GM18909 (cell line): ENCODE data around the gene APBA1.
"Not testable (repeated sequence)": the region's sequence is repeated elsewhere in the genome, so short reads cannot be mapped to it uniquely, and the experiment has no call there.

ENCODE experiments used
- ATAC-seq: cut with Tn5 transposase; IDR thresholded peaks from one replicate; pipeline ENCODE4 v1.9.1; 2021; ENCODE audit warnings: mild to moderate bottlenecking; ENCODE audit not compliant: unreplicated experiment, poor library complexity

The APBA1 gene

DNA sequence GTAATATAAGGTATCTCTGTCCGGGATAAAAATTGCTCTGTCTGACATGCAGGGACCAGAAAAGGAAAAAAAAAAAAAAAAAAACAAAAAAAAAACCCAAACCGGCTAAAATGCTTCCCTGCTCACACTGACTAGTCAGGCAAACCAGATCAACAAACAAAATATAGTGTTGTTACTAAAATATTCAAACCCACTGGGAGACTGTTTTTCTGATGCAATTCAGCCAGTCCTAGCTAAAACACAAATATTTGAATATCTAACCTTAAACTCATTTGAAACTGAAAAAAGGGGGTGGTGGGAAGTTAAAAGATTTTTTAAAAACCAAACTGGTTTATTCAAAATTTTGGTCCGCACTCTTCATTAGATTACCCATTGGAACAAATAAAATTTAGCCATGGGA lies 61.0 kb downstream of the APBA1 start:
- no peak for ATAC-seq

DNA sequence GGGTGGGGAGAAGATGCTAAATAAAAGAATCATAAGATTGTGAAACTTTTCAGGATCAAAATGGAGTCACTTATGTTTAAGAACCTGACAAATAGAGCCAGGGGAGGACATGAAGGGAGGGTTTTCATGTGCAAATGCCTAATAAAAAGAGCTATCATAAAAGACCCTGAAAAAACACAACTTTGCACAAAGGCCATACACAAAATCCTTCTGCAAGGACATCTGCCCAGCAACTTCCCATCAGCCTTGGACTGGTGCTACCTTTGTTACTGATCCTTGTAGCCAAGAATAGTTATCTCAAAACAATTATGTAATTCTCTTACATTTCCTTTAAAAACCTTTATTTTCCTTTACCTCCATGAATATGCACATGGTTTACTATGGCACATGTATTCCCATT lies 63.0 kb downstream of the APBA1 start:
- ATAC-seq: no peak

DNA sequence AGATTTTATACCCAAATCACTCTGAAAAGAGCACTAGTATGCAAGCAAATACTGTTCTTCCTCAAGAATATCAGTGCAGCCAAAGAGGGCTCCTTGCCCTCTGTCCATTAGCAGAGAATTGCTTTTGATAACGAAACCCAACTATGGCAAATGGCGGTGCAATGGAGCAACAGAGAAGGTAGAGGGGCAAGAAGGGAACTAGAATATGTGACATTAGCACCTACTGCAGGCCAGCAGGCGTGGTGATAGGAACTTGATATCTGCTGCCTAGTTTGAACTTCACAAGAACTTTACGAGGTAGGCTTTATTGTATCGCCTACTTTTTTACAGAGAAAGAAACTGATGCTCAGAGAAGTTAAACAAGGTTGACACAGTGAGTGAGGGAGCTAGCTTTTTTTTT lies 66.1 kb downstream of the APBA1 start:
- ATAC-seq: no peak

DNA sequence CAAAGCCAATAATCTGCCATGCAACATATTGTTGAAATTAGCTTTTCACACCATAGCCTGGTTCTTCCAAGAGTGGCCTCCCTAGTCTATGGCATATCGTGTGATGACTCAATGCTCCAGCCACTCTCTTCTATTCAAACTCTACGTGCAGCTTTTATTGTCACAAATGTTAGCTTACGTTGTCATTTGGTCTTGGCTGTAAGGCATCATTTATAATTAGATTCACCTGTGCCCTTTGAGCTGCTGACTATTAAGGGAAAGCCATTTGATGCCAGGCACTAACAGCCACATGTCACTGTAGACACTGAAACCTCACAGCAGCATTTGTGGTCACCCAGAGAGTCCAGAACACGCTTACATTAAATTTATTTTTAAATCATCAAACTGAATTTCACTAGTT lies 66.8 kb downstream of the APBA1 start:
- ATAC-seq: no peak

DNA sequence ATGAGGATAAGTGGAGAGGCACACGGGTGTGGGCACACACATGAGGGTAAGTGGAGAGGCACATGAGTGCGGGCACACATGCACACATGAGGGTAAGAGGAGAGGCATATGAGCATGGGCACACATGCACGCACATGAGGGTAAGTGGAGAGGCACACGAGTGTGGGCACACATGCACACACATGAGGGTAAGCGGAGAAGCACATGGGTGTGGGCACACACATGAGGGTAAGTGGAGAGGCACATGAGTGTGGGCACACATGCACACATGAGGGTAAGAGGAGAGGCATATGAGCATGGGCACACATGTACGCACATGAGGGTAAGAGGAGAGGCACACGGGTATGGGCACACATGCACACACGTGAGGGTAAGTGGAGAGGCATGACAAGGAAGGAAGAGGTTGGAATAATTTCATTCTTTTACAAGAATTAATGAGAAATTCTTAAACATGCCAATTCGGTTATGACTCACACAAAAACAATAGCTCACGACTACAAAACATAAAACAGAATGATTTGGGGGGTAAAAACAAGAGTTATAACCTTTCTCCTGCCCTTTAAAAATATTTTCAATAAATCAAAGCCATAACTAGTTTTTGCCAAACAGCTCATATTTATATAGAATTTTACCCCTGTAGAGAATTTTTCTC lies 67.5 kb downstream of the APBA1 start:
- ATAC-seq: no peak

DNA sequence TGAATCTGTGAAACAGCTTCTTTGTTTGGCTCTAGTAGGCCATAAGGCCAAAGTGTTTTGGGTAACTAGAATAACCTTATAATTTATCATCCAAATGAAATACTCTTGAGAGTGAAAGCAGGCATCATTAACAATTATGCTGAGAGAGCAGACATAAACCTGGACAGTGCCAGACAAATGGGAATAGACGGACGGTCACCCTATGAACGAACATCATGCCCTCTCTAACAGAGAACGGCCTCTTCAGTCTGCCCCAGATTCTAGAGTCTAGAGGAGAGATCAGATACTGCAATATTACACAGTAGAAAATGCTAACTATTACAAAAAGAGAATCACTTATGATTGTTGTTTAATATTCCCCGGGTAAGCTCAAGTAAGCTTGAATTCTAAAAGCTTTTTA lies 68.5 kb downstream of the APBA1 start:
- ATAC-seq: no peak

DNA sequence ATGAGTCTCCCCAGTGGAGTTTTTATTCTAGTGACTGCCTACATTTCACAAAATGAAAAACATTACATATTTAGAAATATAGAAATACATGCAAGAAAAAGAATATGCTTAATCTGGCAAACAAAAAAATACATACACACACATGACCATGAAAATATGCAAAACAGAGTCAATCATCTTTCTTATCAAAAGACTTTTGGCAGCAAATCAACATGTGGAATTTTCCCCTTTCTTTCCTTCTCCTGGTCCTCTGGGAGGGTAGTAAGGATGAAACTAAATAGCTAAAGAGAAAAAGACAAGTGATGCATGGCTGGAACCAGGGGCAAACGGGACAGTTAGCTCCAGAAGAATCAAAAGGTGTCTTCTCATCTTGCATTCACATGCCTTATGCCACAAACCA lies 69.4 kb downstream of the APBA1 start:
- no peak for ATAC-seq

DNA sequence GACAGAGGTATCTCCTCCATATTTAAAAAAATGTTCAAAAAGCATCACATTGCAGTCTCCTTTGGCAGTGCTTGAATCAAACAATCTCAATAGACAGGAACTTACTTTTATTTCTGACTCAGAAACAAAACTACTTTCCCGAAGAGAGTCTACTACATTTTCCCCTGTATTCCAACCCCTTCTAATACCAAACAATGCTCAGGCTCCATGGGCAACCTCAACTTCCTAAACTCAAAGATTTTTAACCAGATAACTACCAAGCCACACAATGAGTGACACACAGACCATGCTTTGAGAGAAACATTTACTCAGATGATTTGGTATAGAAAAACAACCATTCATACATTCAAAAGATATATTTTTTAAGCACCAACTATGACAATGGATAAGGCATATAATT lies 70.5 kb downstream of the APBA1 start:
- ATAC-seq: no peak

DNA sequence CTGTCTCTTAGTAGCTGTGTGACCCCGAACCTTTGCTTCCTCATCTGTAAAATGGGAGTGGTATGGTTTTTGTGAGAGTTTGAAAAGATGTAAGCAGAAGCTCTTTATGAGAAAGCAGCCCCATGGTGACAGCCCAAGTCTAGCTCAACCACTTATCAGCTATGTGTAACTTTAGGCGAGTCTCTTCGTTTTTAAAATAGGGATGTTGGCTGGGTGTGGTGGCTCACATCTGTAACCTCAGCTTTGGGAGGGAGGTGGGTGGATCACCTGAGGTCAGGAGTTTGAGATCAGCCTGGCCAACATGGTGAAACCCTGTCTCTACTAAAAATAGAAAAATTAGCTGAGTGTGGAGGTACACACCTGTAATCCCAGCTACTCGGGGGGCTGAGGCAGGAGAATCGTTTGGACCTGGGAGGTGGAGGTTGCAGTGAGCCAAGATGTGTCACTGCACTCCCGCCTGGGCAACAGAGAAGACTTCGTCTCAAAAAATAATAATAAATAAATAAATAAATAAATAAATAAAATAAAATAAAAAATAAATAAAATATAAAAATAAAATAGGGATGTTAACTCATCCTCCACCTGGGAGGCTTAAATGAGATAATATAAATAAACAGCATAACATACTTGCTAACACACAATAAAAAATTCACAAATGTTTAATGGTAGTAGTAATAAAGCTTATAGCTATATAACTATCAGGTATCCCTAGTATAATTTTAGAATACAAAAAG lies 71.7 kb downstream of the APBA1 start:
- no peak for ATAC-seq

DNA sequence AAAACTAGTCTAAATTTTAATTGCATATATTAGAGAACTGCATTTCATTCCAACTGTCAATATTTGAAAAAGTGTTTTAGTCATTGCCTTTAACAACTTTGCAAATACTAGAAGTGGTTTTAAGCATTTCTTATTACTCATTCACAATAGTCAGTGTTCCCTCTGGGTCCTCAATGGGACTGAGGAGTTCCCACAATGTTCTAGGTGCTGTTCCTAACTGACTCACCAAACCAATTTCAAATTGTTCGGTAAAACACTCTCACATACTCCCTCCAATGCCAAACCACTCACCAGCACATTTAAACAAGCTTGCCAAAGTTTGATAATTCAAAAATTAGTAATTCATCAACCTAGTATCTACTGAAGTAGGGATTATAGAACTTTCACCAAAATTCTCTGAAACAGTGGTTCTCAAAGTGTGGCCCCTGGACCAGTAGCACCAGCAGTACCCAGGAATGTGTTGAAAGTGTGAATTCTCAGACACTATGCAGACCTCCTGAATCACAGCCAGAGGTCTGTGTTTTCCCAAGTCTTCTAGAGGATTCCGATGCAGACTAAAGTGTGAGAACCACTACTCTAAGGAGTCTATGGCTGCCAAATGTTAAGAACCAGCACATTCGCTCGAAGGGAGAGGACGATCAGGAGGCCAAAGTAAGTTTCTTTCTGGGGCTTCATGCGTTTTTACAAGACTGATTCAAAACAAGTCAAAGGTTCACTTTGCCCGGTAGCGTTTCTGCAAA lies 72.8 kb downstream of the APBA1 start:
- no peak for ATAC-seq

DNA sequence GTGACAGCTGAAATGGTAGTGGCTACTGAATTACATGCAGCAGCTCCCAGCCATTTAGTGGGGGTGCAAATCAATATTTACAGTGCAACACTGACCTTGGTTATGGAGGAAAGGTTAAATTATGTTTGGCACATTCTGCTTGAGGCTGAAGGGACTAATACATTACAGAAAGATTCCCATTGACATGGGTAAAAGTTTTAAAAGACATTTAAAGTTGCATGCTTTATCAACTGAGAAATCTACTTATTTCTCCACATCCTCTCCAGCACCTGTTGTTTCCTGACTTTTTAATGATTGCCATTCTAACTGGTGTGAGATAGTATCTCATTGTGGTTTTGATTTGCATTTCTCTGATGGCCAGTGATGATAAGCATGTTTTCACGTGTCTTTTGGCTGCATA lies 75.3 kb downstream of the APBA1 start:
- not testable (repeated sequence) for ATAC-seq

DNA sequence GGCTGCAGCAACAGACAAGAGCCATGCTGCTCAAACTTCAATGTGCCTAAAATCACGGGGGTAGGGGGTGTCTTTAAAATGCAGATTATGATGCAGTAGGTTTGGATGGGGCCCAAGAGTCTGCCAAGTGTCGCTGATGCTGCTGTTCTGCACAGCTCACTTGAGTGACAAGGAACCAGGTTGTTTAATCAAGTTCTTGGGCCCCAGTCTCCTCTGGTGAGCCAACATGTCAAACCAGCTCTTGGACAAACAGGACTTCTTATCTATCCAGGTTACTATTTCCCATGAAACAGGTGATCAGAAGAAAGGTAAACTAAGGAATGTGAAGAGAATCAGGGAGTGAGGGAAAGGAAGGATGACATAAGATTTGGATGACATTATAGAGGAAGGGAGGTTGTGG lies 78.0 kb downstream of the APBA1 start:
- no peak for ATAC-seq

DNA sequence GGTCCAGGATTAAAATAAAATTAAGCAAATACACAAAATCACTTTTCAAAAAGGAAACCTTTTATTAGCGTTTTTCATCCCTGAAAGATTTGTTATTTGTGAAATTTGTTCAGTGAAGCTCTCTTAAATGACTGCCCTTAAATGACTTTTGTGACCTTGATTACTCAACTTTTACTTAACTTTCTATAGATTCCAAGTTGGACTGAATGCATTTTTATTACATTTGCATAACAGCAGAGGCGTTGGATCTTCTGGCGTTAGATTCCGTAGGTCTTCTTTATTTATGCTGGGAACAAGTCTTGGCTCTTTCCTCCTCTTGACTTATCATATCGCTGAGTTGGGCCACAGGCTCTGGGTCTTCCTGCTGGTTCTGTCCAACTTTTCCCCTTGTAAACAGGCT lies 78.4 kb downstream of the APBA1 start:
- ATAC-seq: no peak

DNA sequence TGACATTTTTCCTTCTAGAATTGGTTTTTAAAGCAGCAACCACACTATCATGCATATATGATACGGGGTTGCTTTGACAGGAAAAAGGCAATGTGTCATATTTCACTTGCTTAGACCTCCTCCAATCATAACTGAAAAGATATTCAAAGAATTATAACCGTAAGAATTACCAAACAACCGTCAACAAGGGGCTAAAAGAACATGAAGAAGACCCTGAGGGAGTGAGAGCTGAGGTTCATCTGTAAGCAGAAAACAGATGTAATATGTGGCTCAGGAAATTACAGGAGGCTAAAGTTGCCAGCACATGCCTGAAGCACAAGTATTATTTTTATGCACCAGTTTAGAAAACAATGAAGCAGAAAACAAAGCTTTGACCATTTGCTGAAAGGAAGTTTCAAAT lies 78.9 kb downstream of the APBA1 start:
- no peak for ATAC-seq

DNA sequence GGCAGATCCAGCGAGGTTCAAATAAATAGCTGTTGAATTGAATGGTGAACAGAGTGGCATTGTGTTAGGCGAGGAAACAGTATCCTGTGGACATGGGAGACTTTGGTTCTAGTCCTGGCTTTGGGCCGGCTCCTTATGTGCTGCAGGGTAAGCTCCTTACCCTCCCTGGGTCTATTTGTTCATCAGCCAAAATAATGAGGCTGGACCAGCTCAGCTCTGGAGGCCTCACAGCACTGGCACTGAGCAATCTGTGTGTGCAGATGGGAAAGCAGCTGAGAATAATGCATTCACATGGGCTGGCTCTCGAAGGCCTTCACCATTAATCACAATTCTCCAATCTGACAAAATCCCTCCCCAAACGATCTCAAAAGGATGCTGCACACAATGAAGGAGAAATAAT lies 81.9 kb downstream of the APBA1 start:
- ATAC-seq: no peak

DNA sequence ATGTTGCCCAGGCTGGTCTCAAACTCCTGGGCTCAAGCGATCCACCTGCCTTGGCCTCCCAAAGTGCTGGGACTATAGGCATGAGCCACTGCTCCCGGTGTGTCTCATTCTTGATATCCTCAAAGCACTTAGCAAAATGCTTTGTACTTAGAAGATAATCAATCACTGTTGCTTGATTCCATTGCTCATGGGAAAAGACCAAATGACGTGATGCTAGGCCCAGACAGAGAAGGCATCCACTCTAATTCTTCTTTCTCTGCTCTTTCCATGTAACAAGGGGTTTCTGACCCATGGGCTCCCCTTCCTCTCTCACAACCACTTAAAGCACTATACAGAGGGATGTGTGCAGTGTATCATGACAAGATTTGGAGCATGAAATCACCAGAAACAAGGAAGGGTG lies 83.0 kb downstream of the APBA1 start:
- no peak for ATAC-seq

DNA sequence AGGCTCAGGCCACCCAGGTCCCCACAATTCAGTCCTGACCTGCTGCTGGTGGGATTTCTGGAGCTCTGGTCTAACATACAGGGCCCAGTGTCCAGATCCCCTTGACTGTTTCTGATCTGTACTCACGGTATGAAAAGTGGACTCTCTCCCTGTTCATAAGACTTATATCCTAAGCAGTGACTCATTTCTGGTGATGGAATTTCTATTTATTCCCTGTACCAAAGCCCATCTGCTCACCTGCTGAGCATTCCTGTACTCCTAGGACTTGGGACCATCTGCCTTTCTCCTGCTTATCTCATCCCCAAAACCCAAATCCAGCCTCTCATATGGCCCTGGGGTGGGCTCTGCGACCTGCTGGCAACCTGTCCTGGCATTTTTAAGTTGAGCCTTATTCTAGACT lies 86.6 kb downstream of the APBA1 start:
- no peak for ATAC-seq

DNA sequence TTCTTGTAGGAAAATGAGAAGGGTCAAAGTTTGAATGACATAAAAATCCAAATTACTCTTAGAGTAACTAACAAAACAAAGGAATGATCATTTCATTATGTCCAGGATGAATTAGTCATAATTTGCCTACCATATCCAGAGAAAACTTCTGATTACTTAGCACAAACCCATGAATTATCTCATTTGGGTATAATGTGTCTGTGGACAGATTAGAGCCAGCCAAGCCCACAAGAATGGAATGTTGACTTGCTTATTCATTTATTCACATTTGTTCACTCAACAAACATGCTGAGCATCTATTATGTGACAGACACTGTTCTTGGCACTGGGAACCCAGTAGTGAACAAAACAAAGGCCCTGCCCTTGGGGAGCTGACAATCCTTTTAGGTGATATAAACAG lies 87.4 kb downstream of the APBA1 start:
- no peak for ATAC-seq

DNA sequence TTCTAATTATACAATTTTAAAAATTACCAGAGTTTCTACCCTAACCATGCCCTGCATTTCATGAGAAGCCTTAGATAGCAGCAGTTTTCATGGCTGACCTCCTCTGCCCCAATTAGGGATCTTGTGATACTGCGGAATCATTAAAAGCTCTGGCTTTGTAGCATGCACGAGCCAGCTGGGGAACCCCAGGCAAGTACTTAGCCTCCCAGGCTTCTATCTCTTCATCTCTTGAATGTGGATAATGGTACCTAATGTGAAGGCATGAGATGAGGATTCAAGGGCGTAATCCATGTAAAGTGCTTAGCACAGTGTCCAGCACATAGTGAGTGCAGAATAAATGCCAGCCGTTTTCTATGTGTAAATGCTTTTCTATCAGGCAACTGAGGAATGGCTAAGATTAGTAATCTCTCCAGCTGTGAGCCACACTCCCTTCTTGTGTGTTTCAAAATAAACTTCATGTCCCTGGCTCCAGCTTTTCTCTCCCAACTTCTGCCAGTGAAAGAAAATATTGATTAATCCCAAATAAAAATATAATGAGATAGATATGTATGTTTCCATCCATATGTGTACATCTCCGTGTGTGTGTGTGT lies 88.4 kb downstream of the APBA1 start:
- ATAC-seq: no peak

DNA sequence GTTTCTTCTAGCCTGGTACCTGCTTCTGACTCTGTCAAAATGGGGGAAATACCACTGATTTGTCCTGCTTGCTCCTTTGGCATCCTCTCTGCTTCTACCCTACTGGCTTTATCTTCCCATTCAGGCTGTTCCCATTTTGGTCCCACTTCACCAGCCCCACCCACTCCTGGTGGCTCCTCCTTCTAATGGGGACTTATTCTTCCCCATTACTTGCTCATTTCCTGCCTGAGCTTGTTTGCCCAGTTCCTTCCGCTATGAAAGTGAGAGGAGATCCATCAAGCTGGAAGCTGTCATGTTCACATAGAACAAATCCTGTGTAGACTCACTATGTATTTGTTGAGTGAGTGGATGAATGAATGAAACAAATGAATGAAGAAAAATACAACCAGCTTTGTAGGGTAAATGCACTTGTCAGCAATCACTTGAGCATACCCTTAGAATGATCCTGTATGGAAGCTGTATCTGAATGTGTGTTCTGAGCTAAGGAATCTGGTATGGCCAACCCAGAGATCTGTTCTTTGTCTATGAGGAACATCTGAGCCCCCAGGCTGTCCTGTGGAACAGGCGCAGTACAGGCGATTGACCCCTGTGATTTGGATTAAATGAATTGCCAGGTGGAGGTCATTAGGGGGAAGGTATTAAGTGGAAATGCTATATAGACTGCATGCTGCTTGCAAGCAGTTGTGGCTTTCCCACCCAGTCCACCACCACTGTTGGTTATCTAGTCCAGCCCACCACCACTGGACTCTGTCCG lies 89.5 kb downstream of the APBA1 start:
- no peak for ATAC-seq

DNA sequence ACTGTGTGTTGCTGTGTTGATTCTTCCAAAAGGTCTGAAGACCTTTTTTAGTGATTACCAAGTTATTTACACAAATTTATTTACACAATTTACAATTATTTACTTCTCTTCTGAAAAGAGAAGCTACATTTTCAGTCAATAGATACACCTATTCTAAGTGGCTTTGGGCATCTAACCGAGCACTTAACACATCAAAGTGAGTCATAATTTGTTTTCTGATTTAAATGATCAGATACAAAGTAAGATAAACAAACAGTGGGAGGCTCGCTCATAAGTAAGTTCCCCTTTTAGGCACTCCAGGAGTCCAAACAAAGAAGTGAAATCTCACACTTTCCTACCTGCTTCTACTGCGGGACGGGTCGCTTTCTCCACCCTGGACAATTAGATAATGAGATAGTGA lies 90.2 kb downstream of the APBA1 start:
- ATAC-seq: no peak
